Left ventricle myocardium inferior (tissue), 1 donor: Measurements from ENCODE around the gene TRPM2. TPM values are rescaled to one million over a fixed set of nuclear protein-coding genes. Genes with fewer than 3 reads are reported as not detected.
"Not testable (repeated sequence)": the region's sequence is repeated elsewhere in the genome, so short reads cannot be mapped to it uniquely, and the experiment has no call there.

Experiments
- DNase-seq: peaks from one replicate; pipeline ENCODE4 v3.0.0-alpha.2; 2020
- H3K27ac ChIP-seq: fragments of 200-600 bp; replicated peaks from 2 replicates; pipeline ENCODE4 v1.8.0; 2021
- H3K27me3 ChIP-seq: fragments of 200-600 bp; 2 replicates; pipeline ENCODE4 v1.8.0; 2021; ENCODE audit warnings: low read depth
- H3K36me3 ChIP-seq: fragments of 200-600 bp; 2 replicates; pipeline ENCODE4 v1.8.0; 2021
- H3K4me1 ChIP-seq: fragments of 200-600 bp; 2 replicates; pipeline ENCODE4 v1.8.0; 2021
- H3K4me3 ChIP-seq: fragments of 200-600 bp; 2 replicates; pipeline ENCODE4 v1.8.0; 2021; ENCODE audit warnings: mild to moderate bottlenecking, moderate library complexity
- H3K9me3 ChIP-seq: fragments of 200-600 bp; replicated peaks from 2 replicates; pipeline ENCODE4 v1.8.0; 2021
- intact Hi-C: fragments of 100-400 bp; cut with micrococcal nuclease; formaldehyde crosslinking; loops from one replicate; pipeline ENCODE4 v1.11.0; 2022
- total RNA-seq: library from RNA; stranded (reverse); fragmentation: NEBNext Ultra II Directional; extraction: Animal tissue kit (Norgen Biotek cat#: 25700); gene quantifications from one replicate; pipeline ENCODE4 v1.2.1, GENCODE V29; 2021
- TF ChIP-seq, protein P1 (sequence below): fragments of 200-600 bp; IDR thresholded peaks from 2 replicates; pipeline ENCODE4 v1.8.0; 2021; ENCODE audit warnings: antibody characterized with exemption, mild to moderate bottlenecking, borderline replicate concordance
- donor health status: DM: no; HTN: yes; CAD: no; lungs with severe emphysema.

Gene TRPM2
- total RNA-seq, 1 donor from 2014 or later, result 1.8 TPM

GRCh38 chr21:44414291-44415072, 61.1 kb downstream of the TRPM2 start:
- no peak overlapping the region for H3K4me3 ChIP-seq
- H3K4me1 ChIP-seq, result no peaks in the 10 kb centered on the region
- H3K27me3 ChIP-seq, result peaks cover 43% of the 10 kb centered on the region
- intact Hi-C loops, result no loop called here
- no peak for DNase-seq
- peaks cover 13% of the 10 kb centered on the region for H3K9me3 ChIP-seq
- TF ChIP-seq, protein P1, sequence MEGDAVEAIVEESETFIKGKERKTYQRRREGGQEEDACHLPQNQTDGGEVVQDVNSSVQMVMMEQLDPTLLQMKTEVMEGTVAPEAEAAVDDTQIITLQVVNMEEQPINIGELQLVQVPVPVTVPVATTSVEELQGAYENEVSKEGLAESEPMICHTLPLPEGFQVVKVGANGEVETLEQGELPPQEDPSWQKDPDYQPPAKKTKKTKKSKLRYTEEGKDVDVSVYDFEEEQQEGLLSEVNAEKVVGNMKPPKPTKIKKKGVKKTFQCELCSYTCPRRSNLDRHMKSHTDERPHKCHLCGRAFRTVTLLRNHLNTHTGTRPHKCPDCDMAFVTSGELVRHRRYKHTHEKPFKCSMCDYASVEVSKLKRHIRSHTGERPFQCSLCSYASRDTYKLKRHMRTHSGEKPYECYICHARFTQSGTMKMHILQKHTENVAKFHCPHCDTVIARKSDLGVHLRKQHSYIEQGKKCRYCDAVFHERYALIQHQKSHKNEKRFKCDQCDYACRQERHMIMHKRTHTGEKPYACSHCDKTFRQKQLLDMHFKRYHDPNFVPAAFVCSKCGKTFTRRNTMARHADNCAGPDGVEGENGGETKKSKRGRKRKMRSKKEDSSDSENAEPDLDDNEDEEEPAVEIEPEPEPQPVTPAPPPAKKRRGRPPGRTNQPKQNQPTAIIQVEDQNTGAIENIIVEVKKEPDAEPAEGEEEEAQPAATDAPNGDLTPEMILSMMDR, result no peak
- H3K27ac ChIP-seq, result no peak overlapping the region
- H3K36me3 ChIP-seq, result no peaks in the 10 kb centered on the region

GRCh38 chr21:44415073-44416025, 61.9 kb downstream of the TRPM2 start:
- intact Hi-C loops, result no loop called here
- H3K27me3 ChIP-seq, result peaks cover 43% of the 10 kb centered on the region

GRCh38 chr21:44416193-44416592, 62.8 kb downstream of the TRPM2 start:
- TF ChIP-seq, protein P1, result no peak
- Histone ChIP-seq H3K27ac (no peak overlapping the region), H3K9me3 (peaks cover 13% of the 10 kb centered on the region), H3K4me3 (no peak overlapping the region), H3K36me3 (no peaks in the 10 kb centered on the region), H3K4me1 (no peaks in the 10 kb centered on the region), H3K27me3 (peaks cover 43% of the 10 kb centered on the region)
- intact Hi-C loops, result no loop called here
- DNase-seq, result no peak

More at GRCh38 chr21:44415073-44416025, 61.9 kb downstream of the TRPM2 start:
- no peaks in the 10 kb centered on the region for H3K4me1 ChIP-seq
- TF ChIP-seq, protein P1, result no peak
- H3K27ac ChIP-seq, result no peak overlapping the region
- no peaks in the 10 kb centered on the region for H3K36me3 ChIP-seq
- peaks cover 13% of the 10 kb centered on the region for H3K9me3 ChIP-seq
- H3K4me3 ChIP-seq, result no peak overlapping the region
- DNase-seq, result no peak

DNA sequence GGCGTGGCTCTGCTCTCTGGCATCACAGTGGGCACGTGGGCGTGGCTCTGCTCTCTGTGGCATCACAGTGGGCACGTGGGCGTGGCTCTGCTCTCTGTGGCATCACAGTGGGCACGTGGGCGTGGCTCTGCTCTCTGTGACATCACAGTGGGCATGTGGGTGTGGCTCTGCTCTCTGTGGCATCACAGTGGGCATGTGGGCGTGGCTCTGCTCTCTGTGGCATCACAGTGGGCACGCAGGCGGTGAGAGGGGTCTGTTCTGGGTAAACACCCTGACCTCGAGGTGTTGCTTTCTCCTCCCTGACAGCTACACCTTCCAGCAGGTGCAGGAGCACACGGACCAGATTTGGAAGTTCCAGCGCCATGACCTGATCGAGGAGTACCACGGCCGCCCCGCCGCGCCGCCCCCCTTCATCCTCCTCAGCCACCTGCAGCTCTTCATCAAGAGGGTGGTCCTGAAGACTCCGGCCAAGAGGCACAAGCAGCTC, 64.2 kb downstream of the TRPM2 start:
- peaks cover 43% of the 10 kb centered on the region for H3K27me3 ChIP-seq
- H3K4me3 ChIP-seq, H3K4me1 ChIP-seq, intact Hi-C loops, H3K27ac ChIP-seq, H3K9me3 ChIP-seq, H3K36me3 ChIP-seq: not testable (repeated sequence)
- peak; percentile 6 for DNase-seq

GRCh38 chr21:44418108-44418875, 64.9 kb downstream of the TRPM2 start:
- TF ChIP-seq, protein P1, result no peak
- no peaks in the 10 kb centered on the region for H3K4me1 ChIP-seq
- DNase-seq, result peak; percentile 2
- peaks cover 43% of the 10 kb centered on the region for H3K27me3 ChIP-seq
- H3K4me3 ChIP-seq, result no peak overlapping the region
- H3K9me3 ChIP-seq, result no peaks in the 10 kb centered on the region
- no peaks in the 10 kb centered on the region for H3K36me3 ChIP-seq
- no peak overlapping the region for H3K27ac ChIP-seq
- intact Hi-C loops, result no loop called here
